Measurements from ENCODE around the gene ZNF652.
"Not testable (repeated sequence)": the region's sequence is repeated elsewhere in the genome, so short reads cannot be mapped to it uniquely, and the experiment has no call there.

The ZNF652 gene

DNA sequence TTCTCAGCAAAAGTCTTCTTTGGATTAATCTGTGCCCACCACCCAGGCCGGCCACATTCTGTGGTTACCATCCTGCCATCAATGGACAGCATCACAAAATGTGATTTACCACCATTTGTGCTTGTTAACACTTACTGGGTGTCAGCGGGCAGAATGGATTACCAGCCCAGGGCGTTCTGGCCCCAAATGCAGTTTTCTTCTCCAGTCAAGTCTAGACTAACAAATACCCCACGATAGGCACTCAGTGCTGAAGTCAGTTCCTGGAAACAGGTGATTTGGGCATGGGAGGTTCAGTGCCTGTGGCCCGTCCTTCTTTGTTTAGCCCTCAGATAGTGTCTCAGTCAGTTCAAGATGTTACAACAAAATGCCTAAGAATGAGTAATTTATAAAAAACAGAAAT is 92.7 kb downstream of the ZNF652 start:
- no peak for DNase-seq (ENCODE audit: low spot score)

- DNase-seq (ENCODE audit: low spot score), result no peak
Observed at GRCh38 chr17:49267912-49268311, 94.1 kb downstream of the ZNF652 start.

GRCh38 chr17:49266233-49266632 is 95.8 kb downstream of the ZNF652 start:
- no peak for DNase-seq (ENCODE audit: low spot score)

DNA sequence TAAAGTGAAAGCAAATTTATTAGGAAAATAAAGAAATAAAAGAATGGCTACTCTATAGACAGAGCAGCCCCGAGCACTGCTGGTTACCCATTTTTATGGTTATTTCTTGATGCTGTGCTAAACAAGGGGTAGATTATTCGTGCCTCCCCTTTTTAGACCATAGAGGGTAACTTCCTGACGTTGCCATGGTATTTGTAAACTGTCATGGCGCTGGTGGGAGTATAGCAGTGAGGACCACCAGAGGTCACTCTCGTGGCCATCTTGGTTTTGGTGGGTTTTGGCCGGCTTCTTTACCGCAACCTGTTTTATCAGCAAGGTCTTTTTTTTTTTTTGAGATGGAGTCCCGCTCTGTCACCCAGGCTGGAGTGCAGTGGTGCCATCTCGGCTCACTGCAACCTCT is 100.5 kb downstream of the ZNF652 start:
- DNase-seq (ENCODE audit: low spot score), result not testable (repeated sequence)

DNA sequence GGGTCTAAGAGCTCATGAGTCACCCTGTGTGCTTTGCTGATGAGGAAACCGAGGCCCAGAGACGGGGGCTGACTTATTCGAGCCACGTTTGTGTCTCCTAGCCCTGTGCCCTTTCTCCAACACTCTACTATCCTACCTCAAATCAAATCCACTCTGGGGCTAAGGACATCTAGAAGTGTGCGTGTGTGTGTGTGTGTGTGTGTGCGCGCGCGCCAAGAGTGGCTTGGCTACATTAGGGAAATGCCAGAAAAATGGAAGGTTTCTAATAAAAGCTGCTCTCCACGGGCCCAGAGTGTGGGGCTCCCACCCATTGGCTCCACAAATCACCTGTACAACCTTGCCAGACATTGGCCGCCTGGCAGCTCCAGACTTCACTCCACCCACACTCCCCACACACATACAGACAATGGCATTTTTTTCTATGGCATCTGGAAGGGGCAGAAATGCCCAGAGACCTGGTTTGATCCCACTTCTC is 101.2 kb downstream of the ZNF652 start:
- no peak for DNase-seq (ENCODE audit: low spot score)

- DNase-seq (ENCODE audit: low spot score), result no peak
Observed at GRCh38 chr17:49260011-49260816, 101.8 kb downstream of the ZNF652 start.

DNA sequence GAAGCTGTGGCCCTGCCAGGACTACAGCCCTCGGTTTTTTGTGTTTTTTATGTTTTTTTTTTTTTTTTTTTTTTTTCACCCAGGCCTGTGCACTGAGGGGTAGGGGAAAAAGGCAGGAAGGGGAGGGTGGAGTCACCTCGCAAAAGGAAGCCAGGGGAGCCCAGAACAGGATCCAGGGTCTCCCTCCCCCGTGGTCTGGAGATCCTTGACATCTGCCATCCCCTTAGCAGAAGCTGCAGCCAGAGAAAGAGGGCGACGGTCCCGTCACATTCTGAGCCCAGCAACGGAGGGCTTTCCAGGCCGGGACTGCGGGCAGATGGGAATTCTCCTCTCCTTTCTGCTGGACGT is 102.4 kb downstream of the ZNF652 start:
- no peak for DNase-seq (ENCODE audit: low spot score)

GRCh38 chr17:49258394-49258793 is 103.7 kb downstream of the ZNF652 start:
- no peak for DNase-seq (ENCODE audit: low spot score)

DNA sequence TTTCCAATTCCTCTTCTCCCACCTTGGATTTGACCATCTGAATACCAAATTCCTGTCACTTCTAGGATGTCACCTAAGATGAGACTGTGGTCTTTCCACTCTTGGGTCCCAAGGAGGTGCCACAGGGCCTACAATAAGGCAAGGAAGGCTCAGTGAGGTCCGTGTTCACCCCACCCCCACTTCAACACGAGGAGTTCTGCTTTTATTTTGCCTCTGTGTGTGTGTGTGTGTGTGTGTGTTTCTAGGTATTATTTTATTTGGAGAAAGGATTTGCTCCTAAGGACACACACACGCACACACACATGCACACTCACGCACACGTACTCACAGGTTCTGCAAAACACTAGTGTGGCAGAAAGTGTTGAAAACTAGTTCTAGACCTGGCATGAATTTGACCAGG is 106.9 kb downstream of the ZNF652 start:
- DNase-seq (ENCODE audit: low spot score), result no peak

GRCh38 chr17:49254066-49254465 is 108.0 kb downstream of the ZNF652 start:
- no peak for DNase-seq (ENCODE audit: low spot score)

GRCh38 chr17:49252148-49252695 is 109.8 kb downstream of the ZNF652 start:
- DNase-seq (ENCODE audit: low spot score), result no peak

DNA sequence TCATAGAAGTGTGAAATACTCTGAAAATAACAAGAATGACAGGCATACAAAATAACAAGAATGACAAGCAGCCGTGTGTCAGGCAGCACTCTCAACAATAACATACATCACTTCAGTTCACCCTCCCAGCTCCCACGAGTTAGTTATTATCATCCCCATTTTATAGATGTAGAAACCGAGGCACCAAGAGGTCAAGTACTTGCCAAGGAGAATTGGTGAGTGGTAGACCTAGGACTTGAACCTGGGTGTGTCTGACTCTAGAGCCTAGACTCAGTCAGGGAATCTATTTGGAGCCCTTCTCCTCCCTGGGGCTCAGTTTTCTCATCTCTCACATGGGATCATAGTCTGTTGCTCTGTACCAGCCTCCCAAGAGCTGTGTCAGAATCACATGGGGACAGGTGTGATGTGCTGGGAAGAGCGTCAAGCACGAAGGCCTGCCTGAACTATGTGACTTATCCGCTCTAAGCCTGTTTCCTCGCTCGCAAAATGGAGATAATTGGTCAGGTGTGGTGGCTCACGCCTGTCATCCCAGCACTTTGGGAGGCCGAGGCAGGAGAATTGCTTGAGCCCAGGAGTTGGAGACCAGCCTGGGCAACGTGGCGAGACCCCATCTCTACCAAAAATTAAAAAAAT is 112.0 kb downstream of the ZNF652 start:
- DNase-seq (ENCODE audit: low spot score), result no peak

DNA sequence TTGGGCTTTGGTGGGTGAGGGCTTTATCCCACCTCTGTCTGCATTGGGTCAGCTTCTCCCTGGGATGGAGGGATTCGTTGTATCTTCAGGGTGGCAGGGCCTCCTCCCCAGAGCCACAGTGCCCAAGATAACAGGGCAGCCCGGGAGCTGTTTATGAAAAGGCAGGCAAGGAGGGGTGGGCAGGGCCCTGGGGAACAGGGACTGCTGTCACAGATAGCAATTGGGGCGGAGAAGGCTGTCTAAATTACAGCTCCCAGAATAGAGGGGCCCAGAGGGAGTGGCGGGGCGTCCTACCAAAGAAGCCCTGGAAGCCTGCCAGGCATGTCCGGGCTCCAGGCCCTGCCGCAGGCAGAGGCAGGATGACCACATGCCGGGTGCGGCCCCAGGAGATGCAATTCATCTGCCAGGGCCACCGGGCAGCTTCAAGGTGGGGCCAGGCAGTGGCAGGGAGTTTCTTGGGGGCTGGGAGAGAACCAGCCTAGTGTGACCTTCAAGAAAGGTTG is 112.7 kb downstream of the ZNF652 start:
- DNase-seq (ENCODE audit: low spot score), result no peak

DNA sequence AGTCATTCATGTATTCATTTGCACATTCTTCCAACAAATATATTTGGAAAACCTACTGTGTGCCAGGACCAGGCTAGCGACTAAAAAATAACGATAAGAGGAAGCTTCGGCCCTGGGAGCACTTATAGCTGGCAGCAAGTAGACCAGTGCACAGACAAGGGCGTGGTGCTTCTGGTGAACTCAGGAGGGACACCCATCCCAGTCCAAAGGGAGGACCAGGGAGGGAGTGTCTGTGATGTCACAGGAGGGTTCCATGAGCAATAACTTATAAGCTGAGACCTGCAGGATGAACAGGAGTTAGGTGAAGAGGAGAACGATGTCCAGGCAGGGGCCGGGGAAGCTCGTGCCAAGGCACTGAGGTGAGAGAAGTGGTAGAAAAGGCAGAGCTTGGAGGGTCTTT is 114.1 kb downstream of the ZNF652 start:
- no peak for DNase-seq (ENCODE audit: low spot score)

- DNase-seq (ENCODE audit: low spot score), result no peak
Observed at GRCh38 chr17:49244839-49245238, 117.2 kb downstream of the ZNF652 start.

Small RNA genes within 50 kb of the gene (small RNA-seq; reads per million reads assigned to genes)
- gene MIR6129, result 0 reads per million in 2 experiments
